ENCODE data around the gene GTF3C5. TPM values are rescaled to one million over a fixed set of nuclear protein-coding genes. Genes with fewer than 3 reads are reported as not detected.

GTF3C5 gene
- 47.7 TPM for total RNA-seq
- polyA plus RNA-seq (ENCODE audit: insufficient read depth, low read depth, low replicate concordance) = 38.0 TPM
- long read RNA-seq, donor 1, transcript GTF3C5-202 (11 exons, 2,406 nt) = major isoform, 5 of 25 reads
- long read RNA-seq, donor 1, partial matches to known transcripts = 19 of 25 reads
- long read RNA-seq, donor 1, other reads (novel, unspliced or antisense) = 0 of 25 reads
- long read RNA-seq, donor 2, transcript GTF3C5-202 (11 exons, 2,406 nt) = major isoform, 7 of 26 reads
- long read RNA-seq, donor 2, partial matches to known transcripts = 17 of 26 reads
- long read RNA-seq, donor 2, other reads (novel, unspliced or antisense) = 0 of 26 reads
- long read RNA-seq, donor 3, transcript GTF3C5-202 (11 exons, 2,406 nt) = major isoform, 8 of 19 reads
- long read RNA-seq, donor 3, partial matches to known transcripts = 9 of 19 reads
- long read RNA-seq, donor 3, other reads (novel, unspliced or antisense) = 0 of 19 reads
- long read RNA-seq, donor 4, transcript GTF3C5-202 (11 exons, 2,406 nt) = major isoform, 11 of 11 reads
- long read RNA-seq, donor 4, partial matches to known transcripts = 0 of 11 reads
- long read RNA-seq, donor 4, other reads (novel, unspliced or antisense) = 0 of 11 reads
- long read RNA-seq, donor 5 = 0 reads
- long read RNA-seq, donor 6, partial matches to known transcripts = 0 of 3 reads
- long read RNA-seq, donor 6, other reads (novel, unspliced or antisense) = 0 of 3 reads
- long read RNA-seq, donor 7, transcript GTF3C5-202 (11 exons, 2,406 nt) = major isoform, 7 of 29 reads
- long read RNA-seq, donor 7, partial matches to known transcripts = 16 of 29 reads
- long read RNA-seq, donor 7, other reads (novel, unspliced or antisense) = 3 of 29 reads
- long read RNA-seq, donor 8, transcript GTF3C5-210 (3 exons, 696 nt) = major isoform, 10 of 17 reads
- long read RNA-seq, donor 8, transcript GTF3C5-202 (11 exons, 2,406 nt) = minor isoform, 5 of 17 reads
- long read RNA-seq, donor 8, partial matches to known transcripts = 0 of 17 reads
- long read RNA-seq, donor 8, other reads (novel, unspliced or antisense) = 0 of 17 reads
- long read RNA-seq, donor 9, partial matches to known transcripts = 0 of 6 reads
- long read RNA-seq, donor 9, other reads (novel, unspliced or antisense) = 0 of 6 reads
- long read RNA-seq, donor 10, partial matches to known transcripts = 0 of 6 reads
- long read RNA-seq, donor 10, other reads (novel, unspliced or antisense) = 0 of 6 reads

GRCh38 chr9:133030317-133031129, at the start of gene GTF3C5:
Gene GTF3C5 (plus strand): TSS chr9:133030997. CDS start chr9:133031012, 15 bp downstream.
- FAIRE-seq (peak; percentile 99), DNase-seq (peak; percentile 96 to 100 (median 96))
- peak within 1 kb of the TSS; percentile 62 to 93 for H3K27ac ChIP-seq (ENCODE audit: low read depth in 2 of 2, low read length in 2 of 2)
- intact Hi-C loops (cut with DNase I) = no loop called here
- no peaks in the 10 kb centered on the region for H3K36me3 ChIP-seq (ENCODE audit: control insufficient read depth in 2 of 3, insufficient read depth in 3 of 3, low read length in 3 of 3)
- no peak for TF ChIP-seq CTCF (IDR thresholded peaks at IDR 0.05; ENCODE audit: borderline replicate concordance, extremely low read depth, insufficient read depth)
- no peaks in the 10 kb centered on the region for H3K9me3 ChIP-seq (ENCODE audit: control insufficient read depth in 2 of 3, insufficient read depth in 1 of 3, low read length in 3 of 3)
- no peaks in the 10 kb centered on the region for H3K27me3 ChIP-seq (ENCODE audit: control insufficient read depth, insufficient read depth, low read length)
- H3K4me3 ChIP-seq (ENCODE audit: low read length in 3 of 3) = peak within 1 kb of the TSS; percentile 85 to 99 (median 90)
- H3K9ac ChIP-seq (ENCODE audit: low read length in 3 of 3) = peak within 1 kb of the TSS; percentile 76 to 98 (median 87)
- H3K4me1 ChIP-seq (ENCODE audit: control insufficient read depth in 2 of 3, insufficient read depth in 2 of 3, low read depth in 1 of 3, low read length in 3 of 3) = peaks cover 0 to 17% (median 9%) of the 10 kb centered on the region in 3 donors

- Histone ChIP-seq H3K27me3 (ENCODE audit: control insufficient read depth, insufficient read depth, low read length) (peaks cover 13% of the 10 kb centered on the region), H3K9me3 (ENCODE audit: control insufficient read depth in 2 of 3, insufficient read depth in 1 of 3, low read length in 3 of 3) (no peaks in the 10 kb centered on the region), H3K27ac (ENCODE audit: low read depth in 2 of 2, low read length in 2 of 2) (no peak overlapping the region), H3K9ac (ENCODE audit: low read length in 3 of 3) (no peak overlapping the region), H3K4me3 (ENCODE audit: low read length in 3 of 3) (no peak overlapping the region), H3K36me3 (ENCODE audit: control insufficient read depth in 2 of 3, insufficient read depth in 3 of 3, low read length in 3 of 3) (no peaks in the 10 kb centered on the region), H3K4me1 (ENCODE audit: control insufficient read depth in 2 of 3, insufficient read depth in 2 of 3, low read depth in 1 of 3, low read length in 3 of 3) (no peaks in the 10 kb centered on the region)
- no peak for TF ChIP-seq CTCF (IDR thresholded peaks at IDR 0.05; ENCODE audit: borderline replicate concordance, extremely low read depth, insufficient read depth)
- FAIRE-seq = no peak
- no peak for DNase-seq
- intact Hi-C loops (cut with DNase I) = no loop called here
These were observed 48.3 kb upstream of the GTF3C5 start for GRCh38 chr9:132982458-132982857.

GRCh38 chr9:132983491-132984201, 47.2 kb upstream of the GTF3C5 start:
- intact Hi-C loops (cut with DNase I) = no loop called here
- no peak for FAIRE-seq
- no peak for TF ChIP-seq CTCF (IDR thresholded peaks at IDR 0.05; ENCODE audit: borderline replicate concordance, extremely low read depth, insufficient read depth)

More at GRCh38 chr9:132983491-132984201, 47.2 kb upstream of the GTF3C5 start:
- H3K27me3 ChIP-seq (ENCODE audit: control insufficient read depth, insufficient read depth, low read length) = peaks cover 10% of the 10 kb centered on the region
- H3K4me1 ChIP-seq (ENCODE audit: control insufficient read depth in 2 of 3, insufficient read depth in 2 of 3, low read depth in 1 of 3, low read length in 3 of 3) = no peaks in the 10 kb centered on the region
- no peak overlapping the region for H3K4me3 ChIP-seq (ENCODE audit: low read length in 3 of 3)
- no peaks in the 10 kb centered on the region for H3K36me3 ChIP-seq (ENCODE audit: control insufficient read depth in 2 of 3, insufficient read depth in 3 of 3, low read length in 3 of 3)
- H3K9ac ChIP-seq (ENCODE audit: low read length in 3 of 3) = no peak overlapping the region
- no peak overlapping the region for H3K27ac ChIP-seq (ENCODE audit: low read depth in 2 of 2, low read length in 2 of 2)
- no peak for DNase-seq
- no peaks in the 10 kb centered on the region for H3K9me3 ChIP-seq (ENCODE audit: control insufficient read depth in 2 of 3, insufficient read depth in 1 of 3, low read length in 3 of 3)
